ENCODE measurements around the gene PRM3. TPM values are rescaled to one million over a fixed set of nuclear protein-coding genes. Genes with fewer than 3 reads are reported as not detected.

The PRM3 gene
- total RNA-seq, 1 donor from 2014 or later: not detected

DNA sequence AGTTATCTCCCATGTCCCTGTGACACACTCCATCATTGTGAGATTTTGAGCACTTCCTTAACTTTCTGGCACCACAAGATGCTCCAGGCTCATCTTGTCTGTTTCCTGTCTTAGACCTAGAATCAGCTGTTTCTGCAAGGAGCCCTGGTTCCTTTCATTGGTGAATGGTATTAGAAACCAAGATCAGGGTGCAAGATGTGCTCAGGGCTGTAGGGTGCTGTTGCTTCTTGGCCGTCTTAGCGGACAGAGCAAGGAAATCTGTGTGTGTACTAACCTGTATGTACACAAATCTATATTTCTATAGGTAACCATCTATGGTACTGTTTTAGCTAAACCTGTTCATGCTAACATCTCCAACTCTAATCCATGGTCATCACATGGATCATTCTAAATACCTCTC lies 15.8 kb upstream of the PRM3 start:
- Mint-ChIP-seq H3K4me1 (ENCODE audit: unreplicated experiment) (no peaks in the 10 kb centered on the region), H3K4me3 (ENCODE audit: unreplicated experiment) (no peak overlapping the region), H3K36me3 (ENCODE audit: low read depth, unreplicated experiment) (no peaks in the 10 kb centered on the region), H3K27me3 (ENCODE audit: unreplicated experiment) (peaks cover 5% of the 10 kb centered on the region), H3K27ac (ENCODE audit: unreplicated experiment) (no peak overlapping the region), H3K9me3 (ENCODE audit: unreplicated experiment) (no peaks in the 10 kb centered on the region)
- no peak for DNase-seq (ENCODE audit: low spot score)
- TF ChIP-seq, protein P1, sequence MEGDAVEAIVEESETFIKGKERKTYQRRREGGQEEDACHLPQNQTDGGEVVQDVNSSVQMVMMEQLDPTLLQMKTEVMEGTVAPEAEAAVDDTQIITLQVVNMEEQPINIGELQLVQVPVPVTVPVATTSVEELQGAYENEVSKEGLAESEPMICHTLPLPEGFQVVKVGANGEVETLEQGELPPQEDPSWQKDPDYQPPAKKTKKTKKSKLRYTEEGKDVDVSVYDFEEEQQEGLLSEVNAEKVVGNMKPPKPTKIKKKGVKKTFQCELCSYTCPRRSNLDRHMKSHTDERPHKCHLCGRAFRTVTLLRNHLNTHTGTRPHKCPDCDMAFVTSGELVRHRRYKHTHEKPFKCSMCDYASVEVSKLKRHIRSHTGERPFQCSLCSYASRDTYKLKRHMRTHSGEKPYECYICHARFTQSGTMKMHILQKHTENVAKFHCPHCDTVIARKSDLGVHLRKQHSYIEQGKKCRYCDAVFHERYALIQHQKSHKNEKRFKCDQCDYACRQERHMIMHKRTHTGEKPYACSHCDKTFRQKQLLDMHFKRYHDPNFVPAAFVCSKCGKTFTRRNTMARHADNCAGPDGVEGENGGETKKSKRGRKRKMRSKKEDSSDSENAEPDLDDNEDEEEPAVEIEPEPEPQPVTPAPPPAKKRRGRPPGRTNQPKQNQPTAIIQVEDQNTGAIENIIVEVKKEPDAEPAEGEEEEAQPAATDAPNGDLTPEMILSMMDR (IDR thresholded peaks at IDR 0.05; ENCODE audit: unreplicated experiment): no peak

DNA sequence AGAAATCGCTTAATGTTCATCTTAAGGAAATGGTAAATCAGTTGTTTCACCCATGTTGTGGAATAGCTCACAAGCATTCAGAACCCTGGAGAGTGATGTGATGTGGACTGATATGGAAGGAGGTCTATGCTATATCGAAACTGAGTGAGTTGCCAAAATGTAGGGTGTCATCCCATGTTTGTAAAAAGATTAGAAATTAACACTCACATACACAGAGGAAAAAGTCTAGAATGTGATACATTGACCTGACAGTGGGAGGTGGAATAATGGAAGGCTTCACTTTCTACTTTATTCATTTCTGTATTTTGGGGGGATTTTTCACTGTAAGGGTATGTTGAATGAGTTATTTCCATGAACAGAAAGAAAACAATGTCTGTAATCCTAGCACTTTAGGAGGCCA lies 12.4 kb upstream of the PRM3 start:
- Mint-ChIP-seq H3K27me3 (ENCODE audit: unreplicated experiment) (no peaks in the 10 kb centered on the region), H3K4me3 (ENCODE audit: unreplicated experiment) (no peak overlapping the region), H3K4me1 (ENCODE audit: unreplicated experiment) (no peaks in the 10 kb centered on the region), H3K9me3 (ENCODE audit: unreplicated experiment) (no peaks in the 10 kb centered on the region), H3K27ac (ENCODE audit: unreplicated experiment) (no peak overlapping the region), H3K36me3 (ENCODE audit: low read depth, unreplicated experiment) (no peaks in the 10 kb centered on the region)
- TF ChIP-seq, protein P1 (IDR thresholded peaks at IDR 0.05; ENCODE audit: unreplicated experiment): no peak
- no peak for DNase-seq (ENCODE audit: low spot score)

DNA sequence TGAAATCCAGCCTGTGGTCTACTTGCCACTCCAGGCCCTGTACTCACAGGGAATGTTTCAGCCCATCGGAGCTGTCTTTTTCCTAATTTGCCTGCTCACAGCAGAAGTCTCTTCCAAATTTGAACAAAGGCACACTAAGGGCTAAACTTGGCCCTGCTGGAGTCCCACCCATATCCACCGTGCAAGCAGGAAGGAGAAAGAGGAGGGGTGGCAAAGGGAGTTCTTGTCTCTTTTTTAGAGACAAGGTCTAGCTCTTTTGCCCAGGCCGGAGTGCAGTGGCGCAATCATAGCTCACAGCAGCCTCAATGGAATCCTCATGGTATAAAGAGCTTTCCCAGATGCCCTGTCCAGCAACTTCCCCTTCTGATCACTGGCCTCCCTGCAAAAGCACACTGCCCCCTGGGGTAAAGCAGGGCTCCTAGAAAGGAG lies 10.4 kb upstream of the PRM3 start:
- H3K9me3 Mint-ChIP-seq (ENCODE audit: unreplicated experiment): no peaks in the 10 kb centered on the region
- no peaks in the 10 kb centered on the region for H3K27me3 Mint-ChIP-seq (ENCODE audit: unreplicated experiment)
- DNase-seq (ENCODE audit: low spot score): no peak
- TF ChIP-seq, protein P1 (IDR thresholded peaks at IDR 0.05; ENCODE audit: unreplicated experiment): no peak
- H3K27ac Mint-ChIP-seq (ENCODE audit: unreplicated experiment): no peak overlapping the region
- no peaks in the 10 kb centered on the region for H3K4me1 Mint-ChIP-seq (ENCODE audit: unreplicated experiment)
- H3K36me3 Mint-ChIP-seq (ENCODE audit: low read depth, unreplicated experiment): no peaks in the 10 kb centered on the region
- no peak overlapping the region for H3K4me3 Mint-ChIP-seq (ENCODE audit: unreplicated experiment)

DNA sequence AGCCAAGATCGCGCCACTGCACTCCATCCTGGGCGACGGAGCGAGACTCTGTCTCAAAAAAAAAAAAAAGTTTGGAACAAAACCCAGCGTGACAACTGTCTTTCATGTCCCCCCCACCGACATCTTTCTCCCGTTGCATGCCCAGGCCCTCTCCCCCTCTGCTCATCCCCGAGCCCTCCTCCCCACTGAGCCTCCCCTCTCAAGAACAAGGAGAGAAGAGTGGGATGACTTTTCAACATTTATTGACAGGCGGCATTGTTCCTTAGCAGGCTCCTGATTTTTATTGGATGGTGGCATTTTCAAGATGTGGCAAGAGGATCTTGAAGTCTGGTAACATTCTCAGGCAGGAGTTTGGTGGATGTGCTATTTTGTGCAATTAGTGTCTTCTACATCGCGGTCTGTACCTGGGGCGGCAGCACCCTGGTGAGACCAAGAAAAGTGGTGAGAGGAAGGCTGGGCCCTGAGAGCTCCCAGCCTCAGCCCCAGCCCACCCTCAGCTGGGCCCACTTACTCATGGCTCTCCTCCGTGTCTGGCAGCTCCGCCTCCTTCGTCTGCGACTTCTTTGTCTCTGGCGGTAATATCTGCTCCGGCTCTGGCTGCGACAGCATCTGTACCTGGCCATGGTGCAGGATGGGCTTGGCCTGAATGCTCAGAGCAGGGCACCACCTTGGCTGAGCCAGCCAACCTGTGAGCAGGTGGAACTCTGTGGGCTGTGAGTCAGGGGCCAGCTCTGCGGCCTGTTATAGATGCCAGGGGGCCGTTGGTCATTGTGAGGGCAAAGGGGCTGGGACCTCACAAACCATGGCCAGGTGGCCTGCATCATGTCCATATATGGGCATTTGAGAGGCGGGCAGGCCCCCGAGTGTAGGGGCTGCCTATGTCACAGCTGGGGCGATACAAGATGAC lies 7.4 kb upstream of the PRM3 start, which contains the start of gene PRM1:
PRM1 (minus strand) TSS at position 715 of the 907 bp plus-strand sequence; CDS start at position 623, 92 bp downstream.
- DNase-seq (ENCODE audit: low spot score): no peak
- peaks cover 3% of the 10 kb centered on the region for H3K27me3 Mint-ChIP-seq (ENCODE audit: unreplicated experiment)
- no peaks in the 10 kb centered on the region for H3K36me3 Mint-ChIP-seq (ENCODE audit: low read depth, unreplicated experiment)
- TF ChIP-seq, protein P1 (IDR thresholded peaks at IDR 0.05; ENCODE audit: unreplicated experiment): no peak
- no peak within 1 kb of the TSS for H3K4me3 Mint-ChIP-seq (ENCODE audit: unreplicated experiment)
- no peak within 1 kb of the TSS for H3K27ac Mint-ChIP-seq (ENCODE audit: unreplicated experiment)
- no peaks in the 10 kb centered on the region for H3K9me3 Mint-ChIP-seq (ENCODE audit: unreplicated experiment)
- H3K4me1 Mint-ChIP-seq (ENCODE audit: unreplicated experiment): no peaks in the 10 kb centered on the region
